Endothelial cell (in vitro differentiated cells): ENCODE data around the gene CD74. TPM values are rescaled to one million over a fixed set of nuclear protein-coding genes. Genes with fewer than 3 reads are reported as not detected.

Experiments
- DNase-seq: peaks from one replicate; pipeline ENCODE4 v3.0.0; 2021; ENCODE audit warnings: low spot score
- H3K27ac Mint-ChIP-seq: one replicate; pipeline ENCODE4 v1.8.0; 2021; ENCODE audit warnings: mixed read lengths, inconsistent platforms; ENCODE audit not compliant: unreplicated experiment
- H3K27me3 Mint-ChIP-seq: one replicate; pipeline ENCODE4 v1.8.0; 2021; ENCODE audit warnings: mild to moderate bottlenecking, moderate library complexity, mixed read lengths, inconsistent platforms; ENCODE audit not compliant: unreplicated experiment
- H3K36me3 Mint-ChIP-seq: one replicate; pipeline ENCODE4 v1.8.0; 2021; ENCODE audit warnings: mild to moderate bottlenecking, low read depth, mixed read lengths, inconsistent platforms; ENCODE audit not compliant: unreplicated experiment
- H3K4me1 Mint-ChIP-seq: one replicate; pipeline ENCODE4 v1.8.0; 2021; ENCODE audit warnings: mild to moderate bottlenecking, mixed read lengths, inconsistent platforms; ENCODE audit not compliant: unreplicated experiment
- H3K4me3 Mint-ChIP-seq: one replicate; pipeline ENCODE4 v1.8.0; 2021; ENCODE audit warnings: mild to moderate bottlenecking, mixed read lengths, inconsistent platforms; ENCODE audit not compliant: unreplicated experiment
- H3K9me3 Mint-ChIP-seq: one replicate; pipeline ENCODE4 v1.8.0; 2021; ENCODE audit warnings: mixed read lengths, inconsistent platforms; ENCODE audit not compliant: unreplicated experiment
- total RNA-seq: library from RNA; stranded (reverse); fragmentation: NEBNext Ultra II Directional; extraction: Animal tissue kit (Norgen Biotek cat#: 25700); gene quantifications from one replicate; pipeline ENCODE4 v1.2.1, GENCODE V29; 2021; ENCODE audit not compliant: unreplicated experiment
- TF ChIP-seq, protein P1 (sequence below): fragments of 200-600 bp; sonication (generic); IDR thresholded peaks from one replicate; pipeline ENCODE4 v1.5.0; 2021; ENCODE audit warnings: antibody characterized with exemption; ENCODE audit not compliant: unreplicated experiment

CD74 gene
- total RNA-seq, 1 donor from 2014 or later = 170 TPM

DNA sequence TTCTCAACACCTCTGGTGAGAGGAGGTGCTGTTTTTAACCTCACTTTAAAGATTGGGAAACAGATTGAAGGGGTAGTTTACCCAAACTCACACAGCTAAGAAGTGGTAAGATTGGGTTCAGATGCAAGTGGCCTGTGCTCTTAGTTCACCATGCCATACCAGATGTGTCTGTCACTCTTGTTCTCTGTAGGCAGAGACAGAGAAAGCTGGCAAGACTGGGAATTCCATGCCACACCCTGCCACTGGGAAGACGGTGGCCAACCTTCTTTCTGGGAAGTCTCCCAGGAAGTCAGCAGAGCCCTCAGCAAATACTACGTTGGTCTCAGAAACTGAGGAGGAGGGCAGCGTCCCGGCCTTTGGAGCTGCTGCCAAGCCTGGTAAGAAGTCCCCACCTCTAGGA is 44.2 kb downstream of the CD74 start:
- Mint-ChIP-seq H3K36me3 (peaks cover 45% of the 10 kb centered on the region), H3K4me3 (no peak overlapping the region), H3K4me1 (no peaks in the 10 kb centered on the region), H3K27ac (no peak overlapping the region), H3K9me3 (no peaks in the 10 kb centered on the region), H3K27me3 (peaks cover 2% of the 10 kb centered on the region)
- TF ChIP-seq, protein P1, sequence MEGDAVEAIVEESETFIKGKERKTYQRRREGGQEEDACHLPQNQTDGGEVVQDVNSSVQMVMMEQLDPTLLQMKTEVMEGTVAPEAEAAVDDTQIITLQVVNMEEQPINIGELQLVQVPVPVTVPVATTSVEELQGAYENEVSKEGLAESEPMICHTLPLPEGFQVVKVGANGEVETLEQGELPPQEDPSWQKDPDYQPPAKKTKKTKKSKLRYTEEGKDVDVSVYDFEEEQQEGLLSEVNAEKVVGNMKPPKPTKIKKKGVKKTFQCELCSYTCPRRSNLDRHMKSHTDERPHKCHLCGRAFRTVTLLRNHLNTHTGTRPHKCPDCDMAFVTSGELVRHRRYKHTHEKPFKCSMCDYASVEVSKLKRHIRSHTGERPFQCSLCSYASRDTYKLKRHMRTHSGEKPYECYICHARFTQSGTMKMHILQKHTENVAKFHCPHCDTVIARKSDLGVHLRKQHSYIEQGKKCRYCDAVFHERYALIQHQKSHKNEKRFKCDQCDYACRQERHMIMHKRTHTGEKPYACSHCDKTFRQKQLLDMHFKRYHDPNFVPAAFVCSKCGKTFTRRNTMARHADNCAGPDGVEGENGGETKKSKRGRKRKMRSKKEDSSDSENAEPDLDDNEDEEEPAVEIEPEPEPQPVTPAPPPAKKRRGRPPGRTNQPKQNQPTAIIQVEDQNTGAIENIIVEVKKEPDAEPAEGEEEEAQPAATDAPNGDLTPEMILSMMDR = no peak
- no peak for DNase-seq

DNA sequence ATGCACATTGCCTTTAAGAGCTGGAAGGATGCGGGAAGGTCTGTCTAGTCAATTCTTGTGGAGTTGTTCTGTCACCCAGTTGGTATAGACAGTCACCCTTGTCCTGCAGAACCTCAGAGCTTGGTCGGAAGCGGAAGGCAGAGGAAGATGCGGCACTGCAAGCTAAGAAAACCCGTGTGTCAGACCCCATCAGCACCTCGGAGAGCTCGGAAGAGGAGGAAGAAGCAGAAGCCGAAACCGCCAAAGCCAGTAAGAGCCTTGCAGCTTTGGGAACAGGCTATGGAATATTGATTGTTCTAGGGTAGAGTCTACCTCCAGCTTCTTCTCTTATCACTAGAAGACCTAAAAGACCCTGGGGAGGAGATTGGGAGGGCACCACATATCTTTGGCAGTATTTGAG is 48.7 kb downstream of the CD74 start:
- H3K27me3 Mint-ChIP-seq = peaks cover 5% of the 10 kb centered on the region
- no peaks in the 10 kb centered on the region for H3K4me1 Mint-ChIP-seq
- H3K4me3 Mint-ChIP-seq = peak overlapping the region; percentile 6
- no peaks in the 10 kb centered on the region for H3K9me3 Mint-ChIP-seq
- H3K27ac Mint-ChIP-seq = no peak overlapping the region
- no peak for DNase-seq
- peaks cover 34% of the 10 kb centered on the region for H3K36me3 Mint-ChIP-seq
- TF ChIP-seq, protein P1 = no peak

DNA sequence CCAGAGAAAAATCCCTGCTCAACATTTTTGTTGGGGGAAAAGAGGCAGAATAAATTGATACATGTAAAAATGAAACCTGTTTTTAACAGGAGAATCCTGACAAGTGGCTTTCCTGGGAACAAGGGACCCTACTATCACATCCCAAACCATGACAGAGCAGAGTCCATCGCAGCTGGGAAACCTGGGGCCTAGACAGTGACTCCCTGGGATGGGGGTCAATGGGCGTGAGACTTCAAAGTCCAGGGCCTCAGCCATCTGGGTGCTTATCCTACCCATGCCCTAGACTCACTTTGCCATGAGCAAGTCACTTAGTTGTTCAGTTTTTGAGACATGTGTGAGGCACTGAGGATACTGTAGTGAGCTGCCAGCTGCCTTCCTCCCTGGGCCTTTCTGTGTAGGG is 49.5 kb downstream of the CD74 start:
- H3K4me3 Mint-ChIP-seq = no peak overlapping the region
- H3K27ac Mint-ChIP-seq = no peak overlapping the region
- H3K4me1 Mint-ChIP-seq = no peaks in the 10 kb centered on the region
- peaks cover 5% of the 10 kb centered on the region for H3K27me3 Mint-ChIP-seq
- no peaks in the 10 kb centered on the region for H3K9me3 Mint-ChIP-seq
- no peak for DNase-seq
- peaks cover 34% of the 10 kb centered on the region for H3K36me3 Mint-ChIP-seq
- TF ChIP-seq, protein P1 = no peak

DNA sequence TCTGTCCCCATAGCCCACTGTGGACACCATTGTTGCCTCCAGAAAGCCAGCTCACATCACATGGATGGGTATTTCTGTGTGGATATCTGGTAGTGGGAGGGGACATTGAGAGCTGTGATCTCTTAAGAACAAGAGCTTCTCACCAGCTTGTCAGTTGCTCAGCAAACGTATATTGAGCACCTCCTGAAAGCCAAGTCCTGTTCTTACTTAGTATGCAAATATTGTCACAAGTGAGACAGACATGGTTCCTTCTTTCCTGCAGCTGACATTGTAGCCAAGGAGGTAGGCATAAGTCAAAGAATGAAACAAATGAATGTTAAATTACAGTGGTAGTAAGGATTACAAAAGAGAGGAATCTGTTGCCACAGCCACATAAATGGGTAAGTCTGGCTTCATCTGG is 51.4 kb downstream of the CD74 start:
- Mint-ChIP-seq H3K4me3 (no peak overlapping the region), H3K36me3 (peaks cover 29% of the 10 kb centered on the region), H3K27me3 (peaks cover 6% of the 10 kb centered on the region), H3K9me3 (no peaks in the 10 kb centered on the region), H3K4me1 (peaks cover 6% of the 10 kb centered on the region), H3K27ac (no peak overlapping the region)
- no peak for DNase-seq
- TF ChIP-seq, protein P1 = no peak

GRCh38 chr5:150358261-150359095 is 54.2 kb downstream of the CD74 start:
- Mint-ChIP-seq H3K4me1 (peaks cover 20% of the 10 kb centered on the region), H3K36me3 (peaks cover 21% of the 10 kb centered on the region), H3K4me3 (peak overlapping the region; percentile 94), H3K9me3 (no peaks in the 10 kb centered on the region), H3K27me3 (peaks cover 9% of the 10 kb centered on the region), H3K27ac (no peak overlapping the region)
- DNase-seq = no peak
- TF ChIP-seq, protein P1 = no peak
